GM12875 (cell line): ENCODE data around the gene RPS27L.

Experiments
- H3K4me3 ChIP-seq: one replicate; pipeline ENCODE4 v1.5.1; 2011; ENCODE audit warnings: low read depth, low read length, control low read depth
- CTCF ChIP-seq: IDR thresholded peaks from 2 replicates; pipeline ENCODE4 v1.5.1; 2011; ENCODE audit warnings: low read depth, mild to moderate bottlenecking, control low read depth, inconsistent platforms, low read length, moderate library complexity, borderline replicate concordance; ENCODE audit not compliant: insufficient read depth

RPS27L gene

GRCh38 chr15:63126726-63127125 lies 30.6 kb downstream of the RPS27L start:
- H3K4me3 ChIP-seq = no peak overlapping the region
- TF ChIP-seq CTCF = no peak

GRCh38 chr15:63124506-63124905 lies 32.8 kb downstream of the RPS27L start:
- H3K4me3 ChIP-seq = no peak overlapping the region
- no peak for TF ChIP-seq CTCF

GRCh38 chr15:63122002-63122875 lies 35.0 kb downstream of the RPS27L start:
- H3K4me3 ChIP-seq = peak overlapping the region; percentile 95
- TF ChIP-seq CTCF = 0 out of 2 replicates have a peak, but pooled peaks have one; percentile 8

- TF ChIP-seq CTCF = no peak
- H3K4me3 ChIP-seq = peak within 1 kb of the TSS; percentile 95
Measured at GRCh38 chr15:63121382-63122001, 35.8 kb downstream of the RPS27L start, which contains the start of gene LACTB. Gene LACTB, plus strand, starts transcription at chr15:63121861. Its CDS starts 11 bp downstream, at chr15:63121872.

GRCh38 chr15:63118854-63119253 lies 38.4 kb downstream of the RPS27L start:
- no peak overlapping the region for H3K4me3 ChIP-seq
- TF ChIP-seq CTCF = no peak

- no peak overlapping the region for H3K4me3 ChIP-seq
- no peak for TF ChIP-seq CTCF
Measured at GRCh38 chr15:63114465-63114864, 42.8 kb downstream of the RPS27L start.
